Prostate gland (tissue), 2 donors: ENCODE measurements around the gene ODC1. TPM values are rescaled to one million over a fixed set of nuclear protein-coding genes. Genes with fewer than 3 reads are reported as not detected.

Source experiments
- DNase-seq: peaks from one replicate; pipeline ENCODE4 v3.0.0-alpha.2; 2019; ENCODE audit warnings: low spot score
- H3K27ac ChIP-seq, 2 donors: fragments of 200-600 bp; sonication (generic); 2 replicates each; pipeline ENCODE4 v1.5.1; 2017 to 2019
- H3K27me3 ChIP-seq: fragments of 200-600 bp; sonication (generic); replicated peaks from 2 replicates; pipeline ENCODE4 v1.5.1; 2019; ENCODE audit not compliant: insufficient read depth
- H3K36me3 ChIP-seq, 2 donors: fragments of 200-600 bp; sonication (generic); 1 replicate in 1 of 2; 2 replicates in 1 of 2; pipeline versions ENCODE4 v1.5.1 to v1.8.1; 2017 to 2019
- H3K4me1 ChIP-seq: fragments of 200-600 bp; sonication (generic); replicated peaks from 2 replicates; pipeline ENCODE4 v1.5.1; 2019
- H3K4me3 ChIP-seq, 2 donors: fragments of 200-600 bp; sonication (generic); 2 replicates each; pipeline ENCODE4 v1.5.1; 2017 to 2019
- H3K9me3 ChIP-seq: fragments of 200-600 bp; sonication (generic); 2 replicates; pipeline ENCODE4 v1.5.1; 2017
- POLR2A ChIP-seq: fragments of 450-650 bp; IDR thresholded peaks from one replicate; pipeline ENCODE4 v1.6.1; 2016; ENCODE audit warnings: antibody characterized with exemption, mild to moderate bottlenecking
- POLR2AphosphoS5 ChIP-seq: sonication (generic); formaldehyde crosslinking; IDR thresholded peaks from one replicate; pipeline ENCODE4 v1.6.1; 2017; ENCODE audit warnings: antibody characterized with exemption
- WGBS: methylation state at CpG from one replicate; pipeline ENCODE4 v1.1.5; 2018; 5-methylcytosine and 5-hydroxymethylcytosine counted together
- intact Hi-C: fragments of 100-400 bp; cut with DNase I; formaldehyde crosslinking; loops from one replicate; pipeline ENCODE4 v1.14.2; 2022
- total RNA-seq, 2 donors: library from RNA; depleted of rRNA; stranded (reverse); fragments of >200 nt; gene quantifications; one replicate each; pipeline ENCODE4 v1.1.0, GENCODE V29; 2016
- TF ChIP-seq, protein P1 (sequence below), 4 experiments: fragments of 200-600 bp in 2 of 4; fragments of 450-650 bp in 2 of 4; sonication (generic) in 2 of 4; IDR thresholded peaks; 1 replicate in 3 of 4; 2 replicates in 1 of 4; pipeline ENCODE4 v1.5.1; 2016 to 2019; ENCODE audit warnings: antibody characterized with exemption in 4 of 4, mild to moderate bottlenecking in 2 of 4, moderate library complexity in 2 of 4

Gene ODC1
- total RNA-seq, 2 donors from 2014 or later: 147 to 261 TPM

DNA sequence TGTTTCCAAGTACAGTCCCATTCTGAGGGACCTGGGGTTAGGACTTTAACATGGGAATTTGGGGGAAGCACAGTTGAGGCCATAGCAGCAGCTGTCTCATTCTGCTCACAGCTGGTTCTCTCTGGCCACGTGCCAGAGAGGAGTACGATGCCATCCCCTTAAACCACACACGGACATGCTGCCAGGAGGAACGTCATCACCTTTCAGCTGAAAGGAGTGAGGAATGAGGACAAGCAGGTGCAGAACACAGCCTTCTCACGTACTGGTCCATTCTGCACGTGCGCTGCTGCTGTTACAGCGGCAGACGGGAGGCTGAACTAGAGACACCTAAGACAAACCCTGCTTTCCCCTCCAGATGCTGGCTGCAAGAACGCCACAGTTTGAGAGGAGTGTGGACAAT, 33.5 kb downstream of the ODC1 start:
- Histone ChIP-seq H3K9me3 (no peaks in the 10 kb centered on the region), H3K27ac (no peak overlapping the region), H3K27me3 (no peaks in the 10 kb centered on the region), H3K4me1 (no peaks in the 10 kb centered on the region), H3K4me3 (no peak overlapping the region), H3K36me3 (no peaks in the 10 kb centered on the region)
- no peak for DNase-seq
- intact Hi-C loops: no loop called here
- WGBS: 57% methylated on average over 10 of the region's 10 CpGs
- TF ChIP-seq POLR2A (no peak), POLR2AphosphoS5 (no peak)
- TF ChIP-seq, protein P1, sequence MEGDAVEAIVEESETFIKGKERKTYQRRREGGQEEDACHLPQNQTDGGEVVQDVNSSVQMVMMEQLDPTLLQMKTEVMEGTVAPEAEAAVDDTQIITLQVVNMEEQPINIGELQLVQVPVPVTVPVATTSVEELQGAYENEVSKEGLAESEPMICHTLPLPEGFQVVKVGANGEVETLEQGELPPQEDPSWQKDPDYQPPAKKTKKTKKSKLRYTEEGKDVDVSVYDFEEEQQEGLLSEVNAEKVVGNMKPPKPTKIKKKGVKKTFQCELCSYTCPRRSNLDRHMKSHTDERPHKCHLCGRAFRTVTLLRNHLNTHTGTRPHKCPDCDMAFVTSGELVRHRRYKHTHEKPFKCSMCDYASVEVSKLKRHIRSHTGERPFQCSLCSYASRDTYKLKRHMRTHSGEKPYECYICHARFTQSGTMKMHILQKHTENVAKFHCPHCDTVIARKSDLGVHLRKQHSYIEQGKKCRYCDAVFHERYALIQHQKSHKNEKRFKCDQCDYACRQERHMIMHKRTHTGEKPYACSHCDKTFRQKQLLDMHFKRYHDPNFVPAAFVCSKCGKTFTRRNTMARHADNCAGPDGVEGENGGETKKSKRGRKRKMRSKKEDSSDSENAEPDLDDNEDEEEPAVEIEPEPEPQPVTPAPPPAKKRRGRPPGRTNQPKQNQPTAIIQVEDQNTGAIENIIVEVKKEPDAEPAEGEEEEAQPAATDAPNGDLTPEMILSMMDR (IDR thresholded peaks at IDR 0.05): no peak

DNA sequence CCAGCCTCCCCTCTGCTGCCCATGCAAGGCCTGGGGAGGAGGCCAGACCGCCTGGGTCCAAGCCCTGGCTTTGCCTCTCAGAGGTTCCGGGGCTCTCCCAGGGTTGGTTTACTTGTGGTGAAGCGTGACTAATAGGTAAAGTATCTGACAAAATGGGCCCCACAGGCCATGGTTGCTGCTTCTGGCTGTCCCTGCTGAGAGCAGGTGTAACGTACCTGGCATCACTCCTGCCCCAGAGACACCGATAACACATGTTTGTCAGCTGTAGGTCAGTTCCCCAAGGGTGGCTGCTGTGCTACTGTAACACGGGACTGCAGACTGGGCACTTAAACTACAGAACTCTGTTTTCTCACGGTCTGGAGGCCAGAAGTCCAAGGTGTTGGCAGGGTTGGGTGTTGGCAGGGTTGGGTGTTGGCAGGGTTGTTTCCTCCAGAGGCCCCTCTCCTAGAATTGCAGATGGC, 34.1 kb downstream of the ODC1 start:
- Histone ChIP-seq H3K4me1 (no peaks in the 10 kb centered on the region), H3K36me3 (no peaks in the 10 kb centered on the region), H3K27me3 (no peaks in the 10 kb centered on the region), H3K4me3 (no peak overlapping the region), H3K9me3 (no peaks in the 10 kb centered on the region), H3K27ac (no peak overlapping the region)
- WGBS: 79% methylated on average over 7 of the region's 7 CpGs
- no peak for DNase-seq
- intact Hi-C loops: no loop called here
- no peak for TF ChIP-seq POLR2A
- TF ChIP-seq, protein P1 (IDR thresholded peaks at IDR 0.05): no peak

DNA sequence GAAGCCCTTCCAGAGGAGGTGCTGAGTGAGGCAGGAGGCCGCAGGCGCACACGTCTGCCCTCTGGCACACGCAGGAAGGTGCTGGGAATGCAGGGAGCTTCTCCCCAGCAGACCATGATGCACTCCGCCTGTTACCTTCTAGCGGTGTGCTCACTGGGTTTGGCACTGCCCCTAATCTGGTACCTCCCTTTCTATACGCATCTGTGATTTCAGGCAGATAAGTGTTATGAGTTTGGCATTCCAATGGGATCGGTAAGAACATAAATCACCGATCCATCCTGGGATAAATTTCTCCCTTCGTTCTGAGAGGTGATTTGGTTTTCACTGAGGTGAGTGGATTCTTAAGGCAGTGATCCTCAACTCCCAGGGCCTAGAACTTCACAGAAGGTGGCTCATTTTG, 34.6 kb downstream of the ODC1 start:
- no peaks in the 10 kb centered on the region for H3K4me1 ChIP-seq
- H3K27ac ChIP-seq: no peak overlapping the region
- no peak overlapping the region for H3K4me3 ChIP-seq
- no peaks in the 10 kb centered on the region for H3K27me3 ChIP-seq
- H3K36me3 ChIP-seq: no peaks in the 10 kb centered on the region
- no peaks in the 10 kb centered on the region for H3K9me3 ChIP-seq
- TF ChIP-seq POLR2AphosphoS5: no peak
- no peak for TF ChIP-seq POLR2A
- TF ChIP-seq, protein P1 (IDR thresholded peaks at IDR 0.05): no peak
- intact Hi-C loops: no loop called here
- DNase-seq: no peak
- 80% methylated on average over 10 of the region's 10 CpGs for WGBS

DNA sequence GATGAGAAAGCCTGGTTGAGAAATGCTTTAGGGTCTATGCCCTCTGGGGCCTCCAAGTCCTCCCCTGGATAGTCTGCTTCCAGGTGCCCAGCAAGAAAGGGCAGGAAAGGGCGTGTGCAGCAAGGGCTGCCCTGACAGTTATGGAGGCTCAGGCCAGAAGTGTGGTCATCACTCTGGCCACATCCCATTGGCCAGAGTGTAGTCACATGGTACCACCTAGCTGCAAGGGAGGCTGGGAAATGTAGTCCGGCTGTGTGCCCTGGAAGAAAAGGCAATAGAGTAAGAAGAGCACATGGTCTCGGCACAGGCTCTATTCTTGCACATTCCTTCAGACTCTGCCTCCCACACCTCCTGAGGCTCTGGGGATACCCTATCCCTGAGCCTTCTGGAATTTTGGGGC, 35.7 kb downstream of the ODC1 start:
- 98% methylated on average over 3 of the region's 3 CpGs for WGBS
- Histone ChIP-seq H3K27ac (no peak overlapping the region), H3K9me3 (no peaks in the 10 kb centered on the region), H3K4me3 (no peak overlapping the region), H3K27me3 (no peaks in the 10 kb centered on the region), H3K36me3 (no peaks in the 10 kb centered on the region), H3K4me1 (no peaks in the 10 kb centered on the region)
- TF ChIP-seq POLR2A: no peak
- TF ChIP-seq, protein P1 (IDR thresholded peaks at IDR 0.05): no peak
- intact Hi-C loops: no loop called here
- DNase-seq: no peak

DNA sequence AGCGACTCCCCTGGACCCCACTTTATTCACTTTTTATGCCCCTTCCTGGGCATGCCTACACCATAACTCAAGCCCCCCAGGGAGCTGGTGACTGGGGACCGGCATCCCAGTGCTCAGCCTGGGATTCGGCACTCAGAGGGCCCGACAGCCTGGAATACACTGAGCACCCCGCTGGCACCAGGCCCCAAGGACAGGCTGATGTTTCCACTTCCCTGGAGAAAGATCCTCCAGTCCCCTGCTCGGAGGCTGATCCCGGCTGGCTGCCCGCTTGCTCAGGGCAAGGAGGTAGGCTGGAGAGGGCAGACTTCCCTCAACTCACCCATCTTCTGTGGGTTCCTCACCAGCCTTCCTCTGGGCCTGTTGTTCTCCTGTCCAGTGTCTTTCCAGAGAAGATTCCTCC, 36.6 kb downstream of the ODC1 start:
- intact Hi-C loops: no loop called here
- Histone ChIP-seq H3K4me1 (no peaks in the 10 kb centered on the region), H3K27me3 (no peaks in the 10 kb centered on the region), H3K4me3 (no peak overlapping the region), H3K36me3 (no peaks in the 10 kb centered on the region), H3K9me3 (no peaks in the 10 kb centered on the region), H3K27ac (no peak overlapping the region)
- WGBS: 86% methylated on average over 8 of the region's 8 CpGs
- no peak for DNase-seq
- TF ChIP-seq POLR2A (no peak), POLR2AphosphoS5 (no peak)
- TF ChIP-seq, protein P1 (IDR thresholded peaks at IDR 0.05): no peak
